Nephron (organoid): ENCODE measurements around the gene GREB1.

ENCODE experiments used
- H3K27ac Mint-ChIP-seq, 3 experiments: 2 replicates each; pipeline ENCODE4 v1.8.0; 2020; ENCODE audit warnings: mixed read lengths in 3 of 3, mild to moderate bottlenecking in 2 of 3, moderate library complexity in 1 of 3
- H3K27me3 Mint-ChIP-seq: 2 replicates; pipeline ENCODE4 v1.8.0; 2021; ENCODE audit warnings: low read depth, mild to moderate bottlenecking, moderate library complexity, mixed read lengths
- H3K36me3 Mint-ChIP-seq: 2 replicates; pipeline ENCODE4 v1.8.0; 2020; ENCODE audit warnings: low read depth, mixed read lengths
- H3K4me1 Mint-ChIP-seq: 2 replicates; pipeline ENCODE4 v1.8.0; 2020; ENCODE audit warnings: mixed read lengths
- H3K4me3 Mint-ChIP-seq, 3 experiments: 2 replicates each; pipeline ENCODE4 v1.8.0; 2020; ENCODE audit warnings: mild to moderate bottlenecking in 3 of 3, mixed read lengths in 3 of 3, moderate library complexity in 2 of 3
- H3K9me3 Mint-ChIP-seq: 2 replicates; pipeline ENCODE4 v1.8.0; 2020; ENCODE audit warnings: mixed read lengths
- TF ChIP-seq, protein P1 (sequence below), 3 experiments: fragments of 200-600 bp; sonication (generic); IDR thresholded peaks; one replicate each; pipeline ENCODE4 v1.5.0; 2021; ENCODE audit warnings: antibody characterized with exemption in 3 of 3; ENCODE audit not compliant: unreplicated experiment in 3 of 3

Gene GREB1

DNA sequence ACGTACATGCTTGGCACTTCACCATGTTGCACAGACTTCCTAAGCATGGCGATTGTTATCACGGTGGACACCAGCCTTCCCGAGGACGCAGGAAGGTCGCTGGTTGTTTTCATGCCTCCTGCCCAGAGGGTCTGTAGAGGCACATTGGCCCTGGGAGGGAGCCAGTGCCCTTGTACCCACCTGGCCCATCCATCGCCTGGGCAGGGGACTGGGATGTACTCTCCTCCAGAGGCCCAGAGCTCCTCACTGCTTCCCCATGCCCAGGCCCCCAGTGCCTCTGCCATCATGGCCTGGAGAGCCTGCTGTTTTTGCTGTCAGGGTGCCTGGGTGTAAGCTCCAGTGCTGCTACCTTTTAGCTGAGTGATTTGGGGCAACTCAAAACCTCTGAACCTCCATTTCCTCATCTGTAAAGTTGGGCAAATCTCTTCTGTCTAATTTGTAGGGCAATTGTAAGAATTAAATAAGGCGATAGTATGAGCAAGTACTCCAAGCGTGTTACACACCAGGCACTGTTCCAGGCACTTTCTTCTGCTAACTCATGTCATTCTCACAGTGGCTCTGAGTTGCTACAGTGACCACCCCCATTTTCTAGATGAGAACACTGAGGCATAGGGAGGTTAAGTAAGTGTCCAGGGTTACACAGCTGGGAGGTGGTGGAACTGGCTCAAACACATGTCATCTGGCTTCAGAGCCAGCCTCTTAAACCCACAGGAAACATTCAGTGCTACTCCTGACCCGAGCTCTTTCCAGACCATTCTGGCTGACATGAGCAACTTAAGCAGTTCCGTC lies 45.3 kb downstream of the GREB1 start:
- Mint-ChIP-seq H3K4me1 (peaks cover 4% of the 10 kb centered on the region), H3K4me3 (no peak overlapping the region), H3K27ac (no peak overlapping the region), H3K9me3 (no peaks in the 10 kb centered on the region), H3K27me3 (peaks cover 4% of the 10 kb centered on the region), H3K36me3 (peaks cover 33% of the 10 kb centered on the region)
- TF ChIP-seq, protein P1, sequence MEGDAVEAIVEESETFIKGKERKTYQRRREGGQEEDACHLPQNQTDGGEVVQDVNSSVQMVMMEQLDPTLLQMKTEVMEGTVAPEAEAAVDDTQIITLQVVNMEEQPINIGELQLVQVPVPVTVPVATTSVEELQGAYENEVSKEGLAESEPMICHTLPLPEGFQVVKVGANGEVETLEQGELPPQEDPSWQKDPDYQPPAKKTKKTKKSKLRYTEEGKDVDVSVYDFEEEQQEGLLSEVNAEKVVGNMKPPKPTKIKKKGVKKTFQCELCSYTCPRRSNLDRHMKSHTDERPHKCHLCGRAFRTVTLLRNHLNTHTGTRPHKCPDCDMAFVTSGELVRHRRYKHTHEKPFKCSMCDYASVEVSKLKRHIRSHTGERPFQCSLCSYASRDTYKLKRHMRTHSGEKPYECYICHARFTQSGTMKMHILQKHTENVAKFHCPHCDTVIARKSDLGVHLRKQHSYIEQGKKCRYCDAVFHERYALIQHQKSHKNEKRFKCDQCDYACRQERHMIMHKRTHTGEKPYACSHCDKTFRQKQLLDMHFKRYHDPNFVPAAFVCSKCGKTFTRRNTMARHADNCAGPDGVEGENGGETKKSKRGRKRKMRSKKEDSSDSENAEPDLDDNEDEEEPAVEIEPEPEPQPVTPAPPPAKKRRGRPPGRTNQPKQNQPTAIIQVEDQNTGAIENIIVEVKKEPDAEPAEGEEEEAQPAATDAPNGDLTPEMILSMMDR (IDR thresholded peaks at IDR 0.05; ENCODE audit: unreplicated experiment in 3 of 3) = no peak

DNA sequence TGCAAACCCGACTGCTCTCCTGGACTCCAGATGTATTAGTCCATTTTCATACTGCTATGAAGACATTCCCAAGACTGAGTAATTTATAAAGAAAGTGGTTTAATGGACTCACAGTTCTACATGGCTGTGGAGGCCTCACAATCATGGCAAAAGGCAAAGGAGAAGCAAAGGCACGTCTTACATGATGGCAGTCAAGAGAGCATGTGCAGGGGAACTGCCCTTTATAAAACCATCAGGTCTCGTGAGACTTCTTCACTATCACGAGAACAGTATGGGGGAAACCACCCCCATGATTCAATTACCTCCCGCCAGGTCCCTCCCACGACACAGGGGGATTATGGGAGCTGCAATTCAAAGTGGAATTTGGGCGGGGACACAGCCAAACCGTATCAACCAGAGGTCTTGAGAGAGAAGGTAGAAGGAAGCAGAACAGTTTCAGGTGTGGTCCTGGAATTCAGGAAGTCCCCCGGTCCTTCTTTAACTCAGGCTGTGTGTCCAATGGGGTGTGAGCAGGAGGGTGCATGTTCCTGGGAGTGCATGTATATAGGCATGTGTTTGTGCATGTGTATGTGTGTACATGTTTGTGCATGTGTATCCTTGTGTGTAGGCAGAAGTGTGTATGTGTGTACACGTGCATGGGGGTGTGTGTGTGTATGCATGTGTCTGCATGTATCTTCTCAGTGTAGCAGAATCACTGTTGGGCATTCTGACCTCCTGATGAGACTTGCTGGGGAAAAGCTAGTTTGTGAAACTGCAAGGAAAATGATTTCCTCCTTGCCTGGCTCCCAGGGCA lies 46.2 kb downstream of the GREB1 start:
- peaks cover 6% of the 10 kb centered on the region for H3K4me1 Mint-ChIP-seq
- H3K36me3 Mint-ChIP-seq = peaks cover 33% of the 10 kb centered on the region
- H3K9me3 Mint-ChIP-seq = no peaks in the 10 kb centered on the region
- H3K4me3 Mint-ChIP-seq = no peak overlapping the region
- TF ChIP-seq, protein P1 (IDR thresholded peaks at IDR 0.05; ENCODE audit: unreplicated experiment in 3 of 3) = no peak
- no peak overlapping the region for H3K27ac Mint-ChIP-seq
- H3K27me3 Mint-ChIP-seq = peaks cover 4% of the 10 kb centered on the region

DNA sequence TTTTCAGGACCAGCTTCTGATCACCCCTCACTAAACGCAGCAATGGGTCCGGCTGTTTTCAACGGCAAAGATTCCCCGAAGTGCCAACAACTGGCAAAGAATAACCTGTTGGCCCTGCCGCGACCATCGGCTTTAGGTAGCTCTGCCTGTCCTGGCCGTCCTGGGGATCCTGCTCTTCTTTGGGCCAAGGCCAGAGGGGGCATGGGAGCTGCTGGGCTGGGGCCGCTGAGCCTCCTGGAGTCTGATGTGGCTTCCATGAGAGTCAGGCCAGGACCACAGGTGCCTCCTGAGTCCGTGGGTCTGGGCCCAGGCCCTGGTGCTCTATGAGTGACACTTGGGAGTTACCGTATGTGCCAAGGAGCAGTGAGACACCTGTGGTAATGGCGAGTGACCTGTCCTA lies 46.9 kb downstream of the GREB1 start:
- no peak overlapping the region for H3K4me3 Mint-ChIP-seq
- peaks cover 35% of the 10 kb centered on the region for H3K36me3 Mint-ChIP-seq
- peaks cover 4% of the 10 kb centered on the region for H3K27me3 Mint-ChIP-seq
- H3K27ac Mint-ChIP-seq = no peak overlapping the region
- H3K4me1 Mint-ChIP-seq = peaks cover 6% of the 10 kb centered on the region
- TF ChIP-seq, protein P1 (IDR thresholded peaks at IDR 0.05; ENCODE audit: unreplicated experiment in 3 of 3) = no peak
- no peaks in the 10 kb centered on the region for H3K9me3 Mint-ChIP-seq

DNA sequence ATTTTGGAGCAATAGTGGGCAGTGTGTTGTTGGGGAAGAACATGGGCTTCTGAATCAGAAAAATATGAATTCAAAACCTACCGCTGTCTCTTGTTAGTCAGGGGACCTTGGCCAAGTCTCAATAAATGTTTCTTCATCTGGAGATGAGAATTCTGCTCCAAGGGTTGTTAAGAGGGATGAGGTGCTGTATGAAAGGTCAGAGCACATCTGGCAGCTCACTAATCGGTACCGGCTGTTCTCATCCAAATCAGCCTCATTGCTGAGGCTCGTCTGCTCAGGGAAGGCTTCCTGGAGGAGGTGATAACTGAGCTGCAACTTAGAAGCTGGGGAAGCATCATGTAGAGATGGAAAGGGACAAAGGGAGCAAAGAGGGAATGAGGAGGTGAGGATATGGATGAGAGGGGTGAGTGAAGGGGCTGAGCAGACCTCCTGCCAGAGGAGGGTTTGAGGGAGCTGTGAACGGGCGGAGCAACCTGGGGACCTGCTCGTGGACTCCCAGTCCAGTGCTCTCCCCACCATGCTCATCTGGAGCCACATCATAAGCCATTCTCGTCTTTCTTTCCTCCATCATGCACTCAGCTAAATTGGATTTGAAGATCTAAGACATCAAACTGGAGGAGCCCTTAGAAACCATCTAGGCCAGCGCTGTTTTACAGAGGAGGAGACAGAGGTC lies 47.4 kb downstream of the GREB1 start:
- TF ChIP-seq, protein P1 (IDR thresholded peaks at IDR 0.05; ENCODE audit: unreplicated experiment in 3 of 3) = no peak
- Mint-ChIP-seq H3K36me3 (peaks cover 32% of the 10 kb centered on the region), H3K9me3 (no peaks in the 10 kb centered on the region), H3K27me3 (peaks cover 4% of the 10 kb centered on the region), H3K27ac (no peak overlapping the region), H3K4me3 (no peak overlapping the region), H3K4me1 (peaks cover 6% of the 10 kb centered on the region)

DNA sequence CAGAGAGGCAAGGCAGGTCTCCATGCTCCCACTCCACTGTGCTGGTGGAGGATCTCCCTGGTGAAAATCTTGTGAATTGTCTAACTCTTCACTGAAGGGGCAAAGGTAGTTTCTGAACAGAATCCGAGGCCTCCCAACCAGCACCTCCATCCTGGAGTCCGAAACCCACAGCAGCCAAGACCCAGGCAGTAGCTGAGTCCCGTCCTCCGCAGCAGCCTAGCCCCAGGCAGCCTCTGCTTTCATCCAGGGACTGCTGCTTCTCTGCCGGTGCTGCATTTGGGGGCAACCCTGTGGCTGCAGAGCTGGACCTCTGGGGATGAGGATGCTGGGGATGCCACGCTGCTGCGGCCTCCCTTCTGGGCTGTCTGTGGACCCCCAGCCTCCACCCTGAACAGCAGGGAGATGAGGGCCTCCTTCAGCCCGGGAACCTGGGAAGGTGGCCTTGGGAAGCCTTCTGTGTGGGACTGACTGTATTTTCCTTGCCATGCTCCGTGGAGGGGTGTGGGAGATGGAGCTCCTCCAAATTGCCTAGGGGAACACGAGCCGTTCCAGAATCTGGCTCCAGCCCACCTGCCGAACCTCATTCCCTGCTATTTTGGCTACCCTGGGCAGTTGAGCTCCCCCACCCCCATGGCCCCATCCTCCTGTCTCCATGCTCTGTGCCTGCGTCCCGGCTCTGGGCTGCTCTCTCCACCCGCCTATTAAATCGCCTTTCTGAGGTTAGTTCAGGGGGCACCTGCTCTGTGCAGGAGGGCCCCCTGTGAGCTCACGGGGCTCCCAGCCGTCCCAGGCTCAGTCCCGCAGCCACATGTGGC lies 48.2 kb downstream of the GREB1 start:
- Mint-ChIP-seq H3K27ac (no peak overlapping the region), H3K9me3 (no peaks in the 10 kb centered on the region), H3K4me3 (no peak overlapping the region), H3K27me3 (peaks cover 4% of the 10 kb centered on the region), H3K4me1 (peaks cover 6% of the 10 kb centered on the region), H3K36me3 (peaks cover 30% of the 10 kb centered on the region)
- TF ChIP-seq, protein P1 (IDR thresholded peaks at IDR 0.05; ENCODE audit: unreplicated experiment in 3 of 3) = no peak
